ENCODE measurements around the gene TRAPPC3.

Gene TRAPPC3

GRCh38 chr1:36163426-36163825, 14.1 kb upstream of the TRAPPC3 start:
- Histone ChIP-seq H2AFZ (ENCODE audit: low read depth, low read length, severe bottlenecking) (no peak overlapping the region), H3K4me3 (ENCODE audit: insufficient read depth, low read length, poor library complexity, severe bottlenecking) (no peak overlapping the region), H3K4me2 (ENCODE audit: low read depth, low read length, poor library complexity, severe bottlenecking) (no peak overlapping the region), H3K9me3 (ENCODE audit: insufficient read depth, low read length) (no peaks in the 10 kb centered on the region), H3K9me2 (replicated peaks; ENCODE audit: insufficient read depth, low read length) (no peaks in the 10 kb centered on the region), H3K9ac (ENCODE audit: low read length) (no peak overlapping the region), H3K27me3 (ENCODE audit: low read length) (no peaks in the 10 kb centered on the region), H3K36me3 (ENCODE audit: low read length) (no peaks in the 10 kb centered on the region), H3F3A (ENCODE audit: insufficient read depth) (no peaks in the 10 kb centered on the region; the same call in 1 of the 2 replicates), H4K20me1 (ENCODE audit: low read depth, low read length) (no peaks in the 10 kb centered on the region), H3K79me2 (ENCODE audit: insufficient read depth, low read length) (peaks cover 63% of the 10 kb centered on the region), H3K27ac (ENCODE audit: low read depth, low read length) (no peak overlapping the region)
- no peak for TF ChIP-seq EZH2phosphoT487 (conservative IDR thresholded peaks at IDR 0.05; ENCODE audit: low read length)

GRCh38 chr1:36162680-36163239, 13.5 kb upstream of the TRAPPC3 start:
- no peaks in the 10 kb centered on the region for H3K9me2 ChIP-seq (replicated peaks; ENCODE audit: insufficient read depth, low read length)
- no peak overlapping the region for H3K27ac ChIP-seq (ENCODE audit: low read depth, low read length)
- no peak for TF ChIP-seq CTCF (IDR thresholded peaks at IDR 0.05; ENCODE audit: insufficient read depth, low read length, poor library complexity, severe bottlenecking)
- no peak for TF ChIP-seq EZH2phosphoT487 (conservative IDR thresholded peaks at IDR 0.05; ENCODE audit: low read length)
- H3K27me3 ChIP-seq (ENCODE audit: low read length): no peaks in the 10 kb centered on the region
- H4K20me1 ChIP-seq (ENCODE audit: low read depth, low read length): no peaks in the 10 kb centered on the region
- H3K36me3 ChIP-seq (ENCODE audit: low read length): no peaks in the 10 kb centered on the region
- peaks cover 64% of the 10 kb centered on the region for H3K79me2 ChIP-seq (ENCODE audit: insufficient read depth, low read length)
- no peaks in the 10 kb centered on the region for H3K9me3 ChIP-seq (ENCODE audit: insufficient read depth, low read length)
- H3F3A ChIP-seq (ENCODE audit: insufficient read depth): peaks cover 1% of the 10 kb centered on the region; the same call in 1 of the 2 replicates
- H3K4me3 ChIP-seq (ENCODE audit: insufficient read depth, low read length, poor library complexity, severe bottlenecking): no peak overlapping the region
- H2AFZ ChIP-seq (ENCODE audit: low read depth, low read length, severe bottlenecking): no peak overlapping the region
- no peak overlapping the region for H3K4me2 ChIP-seq (ENCODE audit: low read depth, low read length, poor library complexity, severe bottlenecking)
- H3K9ac ChIP-seq (ENCODE audit: low read length): no peak overlapping the region

GRCh38 chr1:36161641-36162531, 12.6 kb upstream of the TRAPPC3 start:
- Histone ChIP-seq H3K36me3 (ENCODE audit: low read length) (no peaks in the 10 kb centered on the region), H3F3A (ENCODE audit: insufficient read depth) (peaks cover 4% of the 10 kb centered on the region; the same call in 1 of the 2 replicates), H4K20me1 (ENCODE audit: low read depth, low read length) (no peaks in the 10 kb centered on the region), H3K9me2 (replicated peaks; ENCODE audit: insufficient read depth, low read length) (no peaks in the 10 kb centered on the region), H3K27ac (ENCODE audit: low read depth, low read length) (peak overlapping the region; percentile 16; the same call in 1 of the 2 replicates), H3K4me3 (ENCODE audit: insufficient read depth, low read length, poor library complexity, severe bottlenecking) (no peak overlapping the region), H3K9me3 (ENCODE audit: insufficient read depth, low read length) (no peaks in the 10 kb centered on the region), H2AFZ (ENCODE audit: low read depth, low read length, severe bottlenecking) (no peak overlapping the region), H3K9ac (ENCODE audit: low read length) (peak overlapping the region; percentile 16; the same call in 1 of the 2 replicates), H3K4me2 (ENCODE audit: low read depth, low read length, poor library complexity, severe bottlenecking) (peak overlapping the region; percentile 5), H3K27me3 (ENCODE audit: low read length) (no peaks in the 10 kb centered on the region), H3K79me2 (ENCODE audit: insufficient read depth, low read length) (peaks cover 64% of the 10 kb centered on the region)
- TF ChIP-seq CTCF (IDR thresholded peaks at IDR 0.05; ENCODE audit: insufficient read depth, low read length, poor library complexity, severe bottlenecking) (no peak), EZH2phosphoT487 (conservative IDR thresholded peaks at IDR 0.05; ENCODE audit: low read length) (no peak)

Data from SU-DHL-6 (cell line).